HG02938 (cell line): Measurements from ENCODE around the gene CLNS1A.
"Not testable (repeated sequence)": the region's sequence is repeated elsewhere in the genome, so short reads cannot be mapped to it uniquely, and the experiment has no call there.

ENCODE experiments used
- ATAC-seq: cut with Tn5 transposase; IDR thresholded peaks from one replicate; pipeline ENCODE4 v1.9.1; 2021; ENCODE audit warnings: mild to moderate bottlenecking, moderate library complexity; ENCODE audit not compliant: unreplicated experiment

CLNS1A gene, protein sequence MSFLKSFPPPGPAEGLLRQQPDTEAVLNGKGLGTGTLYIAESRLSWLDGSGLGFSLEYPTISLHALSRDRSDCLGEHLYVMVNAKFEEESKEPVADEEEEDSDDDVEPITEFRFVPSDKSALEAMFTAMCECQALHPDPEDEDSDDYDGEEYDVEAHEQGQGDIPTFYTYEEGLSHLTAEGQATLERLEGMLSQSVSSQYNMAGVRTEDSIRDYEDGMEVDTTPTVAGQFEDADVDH

DNA sequence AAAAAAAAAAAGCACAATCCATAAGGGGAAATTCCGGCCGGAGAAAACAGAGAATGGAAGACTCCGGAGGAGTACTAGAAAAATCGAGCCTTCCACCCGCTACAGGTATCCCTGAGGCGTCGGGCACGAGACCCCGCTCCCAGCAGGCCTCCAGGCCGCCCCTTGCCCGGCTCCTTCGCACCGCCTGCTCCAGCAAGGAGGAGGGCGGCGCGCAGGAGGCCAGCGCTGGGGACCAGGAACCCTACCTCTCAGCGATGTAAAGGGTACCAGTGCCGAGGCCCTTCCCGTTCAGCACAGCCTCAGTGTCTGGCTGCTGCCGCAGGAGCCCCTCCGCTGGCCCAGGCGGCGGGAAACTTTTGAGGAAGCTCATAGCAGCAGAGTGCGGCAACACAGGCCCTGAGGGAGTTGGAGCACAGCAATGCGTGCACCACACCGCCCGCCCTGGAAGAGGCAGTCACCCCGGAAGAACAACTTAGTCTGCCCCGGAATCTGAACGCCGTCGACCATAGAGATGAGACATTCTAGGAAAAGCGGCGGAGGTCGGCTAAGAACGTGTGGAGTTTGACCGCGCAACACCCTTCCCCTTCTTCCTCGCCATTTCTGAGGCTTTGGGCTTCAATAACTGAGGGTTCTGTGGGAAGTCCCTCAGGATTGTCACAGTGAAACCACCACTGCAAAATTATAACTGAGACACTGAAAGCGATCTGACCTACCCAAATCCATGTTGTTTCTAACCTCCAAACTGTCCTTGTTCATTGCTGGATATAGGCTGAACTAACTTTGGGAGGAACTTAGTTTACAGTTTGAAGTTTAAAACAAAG lies at the start of gene CLNS1A:
CLNS1A (minus strand) TSS at position 450 of the 821 bp plus-strand sequence; CDS start at position 370, 80 bp downstream.
- ATAC-seq: peak; percentile 90

DNA sequence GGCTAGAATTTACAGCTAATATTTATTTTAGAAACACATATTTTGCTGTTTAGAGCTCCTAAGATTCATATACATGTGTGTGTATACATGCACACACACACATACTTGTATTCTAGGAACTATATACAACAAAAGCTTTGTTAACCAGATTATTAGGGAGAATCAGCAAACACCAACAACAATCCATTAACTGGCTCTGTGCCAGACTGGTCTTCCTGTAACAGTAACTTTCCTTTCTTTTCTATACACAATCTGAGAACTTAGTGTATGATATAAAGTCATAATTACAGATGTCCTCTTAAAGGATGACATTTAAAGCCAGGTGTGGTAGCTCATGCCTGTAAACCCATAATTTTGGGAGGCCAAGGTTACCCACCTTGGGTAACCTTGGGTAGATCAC lies 49.5 kb upstream of the CLNS1A start:
- no peak for ATAC-seq

DNA sequence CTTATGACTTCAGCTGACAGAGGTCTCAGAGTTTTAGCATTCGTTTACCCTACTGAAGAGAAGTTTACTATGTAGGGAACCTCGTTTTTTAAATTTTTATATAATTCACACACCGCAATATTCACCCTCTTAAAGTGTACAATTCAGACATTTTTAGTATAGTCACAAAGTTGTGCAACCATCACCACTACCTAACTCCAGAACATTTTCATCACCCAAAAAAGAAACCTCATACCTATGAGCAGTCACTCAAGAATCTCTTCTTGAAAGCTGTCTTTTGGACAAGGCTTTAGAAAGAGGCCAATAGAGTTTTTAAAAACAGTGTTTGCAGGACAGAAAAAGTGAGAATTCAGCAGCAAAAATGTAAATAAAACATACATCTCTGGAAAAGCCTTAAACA lies 39.5 kb upstream of the CLNS1A start:
- ATAC-seq: no peak

DNA sequence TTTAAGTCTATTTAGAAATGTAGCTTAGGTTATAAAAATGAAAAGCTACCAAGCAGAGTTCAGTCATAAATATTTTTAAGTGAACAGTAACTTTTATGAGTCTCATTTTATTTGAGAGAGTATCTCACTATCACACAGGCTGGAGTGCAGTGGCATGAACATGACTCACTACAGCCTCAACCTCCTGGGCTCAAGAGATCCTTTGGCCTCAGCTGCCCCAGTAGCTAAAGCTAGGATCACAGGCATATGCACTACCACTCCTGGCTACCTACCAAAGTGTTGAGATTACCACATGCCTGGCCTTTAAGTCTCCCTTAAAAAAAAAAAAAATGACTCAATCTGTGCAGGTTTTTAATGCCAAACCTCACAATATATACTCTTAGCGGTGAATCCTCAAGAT lies 34.7 kb upstream of the CLNS1A start:
- no peak for ATAC-seq

DNA sequence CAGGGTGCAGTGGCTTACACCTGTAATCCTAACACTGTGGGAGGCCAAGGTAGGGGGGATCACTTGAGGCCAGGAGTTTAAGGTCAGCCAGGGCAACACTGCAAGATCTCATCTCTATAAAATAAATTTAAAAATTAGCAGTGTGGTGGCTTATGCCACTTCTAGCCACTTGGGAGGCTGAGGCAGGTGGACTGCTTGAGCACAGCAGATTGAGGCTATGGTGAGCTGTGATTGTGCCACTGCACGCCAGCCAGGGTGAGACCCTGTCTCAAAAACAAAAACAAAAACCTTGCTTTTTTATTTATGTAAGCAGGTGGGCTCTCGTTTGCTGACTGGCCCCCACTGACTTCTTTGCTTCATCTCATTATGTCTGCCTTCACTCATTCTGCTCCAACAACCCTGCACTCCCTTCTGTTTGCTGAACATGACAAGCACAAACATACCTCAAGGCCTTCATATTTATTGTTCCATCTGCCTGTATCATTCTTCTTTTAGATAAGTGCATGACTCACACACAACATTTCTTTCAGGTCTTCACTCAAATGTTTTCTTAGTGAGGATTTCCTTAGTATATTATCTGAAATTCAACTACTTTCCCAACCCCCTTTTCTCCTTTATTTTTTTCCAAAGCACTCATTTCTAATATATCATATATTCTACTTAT lies 32.4 kb upstream of the CLNS1A start:
- no peak for ATAC-seq

DNA sequence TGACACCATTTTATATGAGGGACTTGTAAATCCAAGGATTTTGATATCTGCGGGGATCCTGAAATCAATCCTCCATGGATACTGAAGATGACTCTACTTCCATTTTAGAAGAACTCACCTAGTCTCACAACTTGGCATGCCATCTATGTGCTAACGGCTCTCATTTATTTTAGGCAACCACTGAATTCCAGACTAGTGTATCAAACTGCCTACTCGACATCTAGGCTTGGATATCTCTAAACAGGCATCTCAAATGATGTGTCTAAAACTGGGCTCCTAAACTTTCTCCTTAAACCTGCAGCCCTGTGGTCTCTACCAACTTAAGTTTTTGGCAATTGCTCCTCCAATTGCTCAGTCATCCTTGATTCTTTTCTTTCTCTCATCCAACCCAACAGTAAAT lies 31.2 kb upstream of the CLNS1A start:
- no peak for ATAC-seq

DNA sequence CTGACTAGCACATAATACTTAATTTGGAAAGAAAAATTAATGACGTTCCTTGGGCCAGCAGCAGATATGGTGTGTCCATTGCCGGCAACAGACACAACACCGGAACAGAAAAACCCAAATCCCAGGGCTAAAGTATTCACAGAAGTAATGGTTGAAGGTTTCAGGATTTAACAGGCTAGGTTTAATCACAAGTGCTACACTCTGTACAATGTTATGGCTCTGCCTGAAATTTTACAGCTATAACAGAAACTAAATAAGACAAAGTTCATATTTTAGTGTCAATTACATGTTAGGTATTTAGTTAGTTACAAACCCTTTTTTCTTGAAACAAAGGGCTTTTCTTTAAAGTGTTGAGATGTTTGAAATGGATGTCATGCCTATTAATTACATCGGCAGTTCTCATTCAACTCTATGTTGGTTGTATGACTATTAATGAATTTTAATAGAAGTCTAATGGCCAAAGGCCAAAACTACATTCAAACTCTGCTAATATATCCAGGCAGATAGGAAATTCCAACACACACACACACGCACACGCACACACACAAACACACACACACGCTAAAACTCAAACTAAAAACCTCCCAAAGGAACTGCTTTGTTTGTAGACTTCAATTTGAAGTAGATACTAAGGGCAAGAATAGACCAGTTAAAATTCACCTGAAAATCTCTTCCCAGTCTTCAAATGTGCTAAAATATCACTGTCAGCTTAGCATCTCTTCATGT lies 27.8 kb upstream of the CLNS1A start:
- no peak for ATAC-seq

DNA sequence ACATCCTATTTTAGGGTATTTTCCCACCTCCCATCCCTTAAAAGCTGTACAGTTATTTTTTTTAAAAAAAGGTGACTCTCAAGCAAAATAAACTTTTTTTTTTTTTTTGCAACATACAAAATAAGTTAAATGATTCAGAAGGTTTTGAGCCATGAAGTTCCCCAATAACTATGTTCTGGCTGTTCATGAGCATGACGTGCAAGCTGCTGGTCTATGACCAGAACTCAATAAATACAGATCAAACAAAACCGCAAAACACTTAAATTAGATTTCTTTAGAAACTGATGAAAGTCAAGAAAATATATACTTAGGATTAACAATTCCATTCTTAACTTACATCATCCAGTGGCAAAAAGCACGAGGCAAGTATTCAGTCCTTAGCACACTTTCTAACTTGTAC lies 24.1 kb upstream of the CLNS1A start:
- no peak for ATAC-seq

DNA sequence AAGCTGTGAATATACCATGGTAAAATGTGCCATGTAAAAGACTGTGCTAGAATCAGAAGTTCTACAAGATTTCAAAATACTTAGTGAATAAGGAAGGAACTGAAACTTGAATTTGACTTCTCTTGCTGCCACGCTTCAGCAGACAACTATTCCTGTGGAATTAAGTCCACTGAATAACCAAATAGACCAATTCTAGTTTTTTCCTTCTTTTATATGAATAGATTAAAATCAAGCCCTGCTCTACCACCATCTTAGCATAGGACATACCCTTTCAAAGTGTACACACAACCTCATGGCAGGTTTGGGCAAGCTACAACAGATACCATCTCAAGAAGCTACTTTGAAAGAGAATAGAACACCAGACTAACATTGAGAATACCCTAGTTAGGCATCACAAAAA lies 23.4 kb upstream of the CLNS1A start:
- no peak for ATAC-seq

DNA sequence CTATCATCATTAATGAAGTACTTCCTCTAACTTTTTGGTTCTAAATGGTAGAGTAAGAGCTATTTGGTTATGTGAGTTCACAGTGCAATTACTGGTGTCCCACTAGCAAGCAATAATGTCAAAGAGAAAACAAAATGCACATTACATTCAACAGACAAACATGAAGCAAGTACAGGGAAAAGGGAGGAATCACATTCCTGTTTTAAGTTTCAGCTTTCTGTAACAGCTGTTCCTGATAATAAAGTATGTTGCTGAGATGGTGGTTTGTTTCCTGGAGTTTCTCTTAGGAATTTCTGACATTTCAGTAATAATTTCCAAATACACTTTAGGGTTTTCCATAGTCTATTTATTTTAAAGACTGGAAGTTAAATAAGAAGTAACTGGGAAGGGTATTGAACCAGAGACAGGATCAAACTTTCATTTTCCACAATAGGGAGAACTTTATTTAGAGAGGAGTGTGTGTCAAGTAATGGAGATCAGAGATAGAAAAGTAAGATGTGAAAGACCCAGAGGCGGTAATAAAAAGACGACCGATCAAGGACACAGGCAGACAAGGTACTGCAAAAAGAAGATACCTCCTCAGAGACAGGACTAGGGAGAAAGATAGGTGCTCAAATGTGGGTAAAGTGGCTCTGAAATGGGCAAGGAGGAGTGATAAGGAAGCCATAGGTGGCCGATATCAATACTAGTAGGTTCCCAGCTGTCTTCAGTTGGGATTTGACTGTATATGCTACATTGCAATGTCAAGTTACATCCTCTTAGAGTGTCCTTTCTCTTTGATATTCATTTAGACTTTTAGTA lies 20.8 kb upstream of the CLNS1A start:
- no peak for ATAC-seq

DNA sequence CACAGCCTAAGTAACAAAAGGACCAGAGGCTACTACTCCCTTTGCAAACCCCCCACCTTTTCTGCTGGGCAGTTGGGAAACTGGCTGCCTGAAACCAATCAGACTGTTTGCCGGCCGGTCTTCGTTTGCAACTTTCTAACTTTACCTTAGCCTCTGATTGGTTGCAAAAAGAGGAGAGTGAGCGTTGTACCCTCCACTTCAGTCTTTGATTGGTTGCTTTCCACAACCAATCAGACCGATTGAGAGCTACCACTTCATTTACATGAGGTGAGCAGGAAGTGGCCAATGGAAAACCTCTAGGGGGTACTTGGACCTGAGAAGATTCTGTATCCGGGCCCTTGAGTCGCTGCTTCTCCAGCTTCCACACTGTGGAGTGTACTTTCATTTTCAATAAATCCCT lies 18.8 kb upstream of the CLNS1A start:
- no peak for ATAC-seq

DNA sequence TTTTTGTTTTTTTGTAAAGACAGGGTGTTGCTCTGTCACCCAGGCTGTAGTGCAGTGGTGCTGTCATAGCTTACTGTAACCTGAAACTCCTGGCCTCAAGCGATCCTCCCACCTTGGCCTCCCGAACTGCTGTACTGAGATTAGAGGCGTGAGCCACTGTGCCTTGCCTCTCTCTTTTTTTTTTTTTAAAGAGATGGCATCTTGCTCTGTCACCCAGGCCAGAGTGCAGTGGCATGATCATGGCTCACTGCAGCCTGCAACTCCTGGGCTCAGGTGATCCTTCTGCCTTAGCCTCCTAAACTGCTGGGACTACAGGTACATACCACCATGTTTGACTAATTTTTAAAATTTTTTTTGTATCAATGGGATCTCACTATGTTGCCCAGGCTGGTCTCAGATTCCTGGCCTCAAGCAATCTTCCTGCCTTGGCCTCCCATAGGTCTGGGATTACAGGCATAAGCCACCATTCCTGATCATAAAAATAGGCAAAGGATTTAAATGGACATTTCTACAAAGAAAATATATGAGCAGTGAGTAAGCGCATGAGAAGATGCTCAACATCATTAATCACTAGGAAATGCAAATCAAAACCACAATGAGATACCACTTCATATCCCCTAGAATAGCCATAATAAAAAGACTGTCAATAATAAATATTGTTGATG lies 17.3 kb upstream of the CLNS1A start:
- ATAC-seq: no peak

DNA sequence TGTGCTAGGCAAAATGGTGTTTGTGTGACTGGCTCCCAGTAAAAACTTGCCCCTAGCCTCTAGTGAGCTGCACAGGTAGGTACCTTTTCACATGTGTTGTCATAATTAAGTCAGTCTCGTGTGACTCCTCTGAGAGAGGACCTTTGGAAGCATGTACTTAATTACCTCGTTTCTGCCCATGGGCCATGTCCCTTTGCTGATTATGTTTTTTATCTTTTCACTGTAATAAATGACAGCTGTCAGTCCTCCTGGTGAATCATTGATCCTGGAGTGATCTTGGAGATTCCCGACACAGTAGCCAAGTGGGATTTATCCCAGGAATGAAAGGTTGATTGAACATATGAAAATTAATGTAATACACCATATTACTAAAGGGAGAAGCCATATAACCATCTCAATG lies 12.5 kb upstream of the CLNS1A start:
- ATAC-seq: no peak

DNA sequence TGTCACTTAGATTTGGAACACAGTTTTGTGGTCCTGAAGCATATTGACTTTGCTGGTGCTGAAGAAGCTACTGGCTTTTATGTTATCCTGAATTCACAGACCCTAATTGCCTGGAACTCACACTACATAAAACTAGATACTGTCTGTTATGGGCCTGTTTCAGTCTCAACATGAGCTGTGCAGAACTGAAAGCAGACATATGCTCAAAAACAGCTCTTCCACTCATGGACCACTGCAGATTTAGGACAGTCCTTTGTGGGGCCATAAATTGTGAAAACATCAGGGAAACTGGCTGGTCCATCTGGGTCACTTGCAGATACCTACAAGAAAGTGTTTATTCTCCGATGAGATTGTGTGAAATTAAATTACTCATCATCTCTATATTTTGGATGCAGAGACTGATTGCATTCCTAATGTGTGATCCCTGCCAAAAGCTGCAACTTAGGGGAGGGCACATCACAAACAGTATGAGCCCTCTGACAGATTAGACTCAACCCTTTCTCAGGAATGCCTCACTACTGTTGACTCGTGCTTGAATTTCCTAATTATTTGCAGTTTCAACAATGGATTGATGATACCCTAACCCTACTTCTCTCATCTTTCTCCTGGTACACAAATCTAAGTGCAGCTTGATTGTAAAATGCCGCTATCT lies 10.2 kb upstream of the CLNS1A start:
- no peak for ATAC-seq

DNA sequence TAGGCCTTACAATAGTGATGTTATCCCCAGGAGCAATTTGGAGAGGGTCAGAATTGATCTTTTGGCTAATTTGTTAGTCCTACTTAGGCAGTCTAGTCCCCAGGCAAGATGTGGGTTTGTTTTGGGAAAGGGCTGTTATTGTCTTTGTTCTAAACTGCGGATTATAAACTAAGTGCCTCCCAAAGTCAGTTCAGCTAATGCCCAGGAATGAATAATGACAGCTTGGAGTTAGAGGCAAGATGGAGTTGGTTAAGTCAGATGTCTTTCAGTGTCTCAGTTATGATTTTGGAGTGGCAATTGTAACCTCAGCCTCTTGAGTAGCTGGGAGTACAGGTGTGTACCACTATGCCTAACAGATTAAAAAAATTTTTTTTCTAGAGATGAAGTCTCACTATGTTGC lies 7.3 kb upstream of the CLNS1A start:
- ATAC-seq: no peak

DNA sequence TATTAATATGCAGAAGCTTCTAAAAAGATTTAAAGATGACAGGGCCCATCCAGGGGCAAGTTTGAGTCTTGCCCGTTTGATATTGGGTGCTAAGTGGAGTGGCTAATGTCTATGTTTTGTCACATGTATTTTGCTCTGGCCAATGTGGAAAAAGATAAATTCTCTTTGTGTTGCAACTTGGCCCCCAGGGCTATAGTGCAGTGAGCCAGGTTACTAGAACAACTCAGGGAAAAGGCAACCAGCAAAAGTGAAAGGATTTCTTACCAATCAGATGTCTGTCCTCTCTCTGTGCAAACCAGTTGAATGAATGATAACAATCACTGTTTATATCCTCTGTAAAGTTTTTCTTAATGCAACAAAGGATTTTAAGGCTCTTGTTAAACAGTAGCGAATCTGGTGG lies 4.6 kb upstream of the CLNS1A start:
- ATAC-seq: no peak

DNA sequence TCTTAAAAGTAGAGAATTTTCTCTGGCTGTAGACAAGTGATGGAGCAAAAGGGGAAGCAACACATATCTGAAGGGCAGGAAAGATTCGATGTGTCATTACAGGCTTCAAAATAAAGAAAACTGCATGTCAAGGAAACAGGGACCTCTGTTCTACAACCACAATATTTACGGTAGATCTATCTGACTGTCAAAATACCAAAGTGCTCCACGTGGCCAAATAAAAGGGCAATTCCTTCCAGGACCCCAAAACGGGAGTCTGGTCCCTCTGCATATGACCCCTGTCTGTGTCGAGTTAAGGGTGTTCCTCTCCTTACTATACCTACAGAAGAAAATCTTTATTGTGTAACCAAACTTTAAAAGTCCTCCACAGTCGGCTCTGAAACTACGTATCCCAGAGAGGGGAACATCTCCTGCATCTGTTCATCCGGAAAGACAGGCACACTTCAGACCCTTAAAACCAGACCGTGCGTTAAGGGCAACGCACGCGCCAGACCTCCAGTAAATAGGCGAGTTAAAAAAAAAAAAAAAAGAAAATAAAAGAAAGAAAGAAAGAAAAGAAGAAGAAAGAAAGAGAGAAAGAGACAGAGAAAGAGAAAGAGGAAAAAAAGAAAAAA lies 756 bp downstream of the CLNS1A start:
- no peak for ATAC-seq

DNA sequence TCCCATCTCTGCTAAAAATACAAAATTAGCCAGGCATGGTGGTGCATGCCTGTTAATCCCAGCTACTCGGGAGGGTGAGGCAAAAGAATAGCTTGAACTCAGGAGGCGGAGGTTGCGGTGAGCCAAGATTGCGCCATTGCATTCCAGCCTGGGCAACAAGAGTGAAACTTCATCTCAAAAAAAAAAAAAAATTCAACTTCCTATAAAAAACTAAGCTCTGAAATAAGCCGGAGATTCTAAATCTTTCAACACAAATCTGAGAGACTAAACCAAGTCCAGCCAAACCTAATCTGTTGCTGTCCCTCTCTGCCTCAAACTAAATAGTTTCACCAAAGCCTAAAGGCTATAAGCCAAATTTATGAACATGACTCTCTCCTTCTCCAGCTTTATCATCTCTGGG lies 3.7 kb downstream of the CLNS1A start:
- ATAC-seq: not testable (repeated sequence)

DNA sequence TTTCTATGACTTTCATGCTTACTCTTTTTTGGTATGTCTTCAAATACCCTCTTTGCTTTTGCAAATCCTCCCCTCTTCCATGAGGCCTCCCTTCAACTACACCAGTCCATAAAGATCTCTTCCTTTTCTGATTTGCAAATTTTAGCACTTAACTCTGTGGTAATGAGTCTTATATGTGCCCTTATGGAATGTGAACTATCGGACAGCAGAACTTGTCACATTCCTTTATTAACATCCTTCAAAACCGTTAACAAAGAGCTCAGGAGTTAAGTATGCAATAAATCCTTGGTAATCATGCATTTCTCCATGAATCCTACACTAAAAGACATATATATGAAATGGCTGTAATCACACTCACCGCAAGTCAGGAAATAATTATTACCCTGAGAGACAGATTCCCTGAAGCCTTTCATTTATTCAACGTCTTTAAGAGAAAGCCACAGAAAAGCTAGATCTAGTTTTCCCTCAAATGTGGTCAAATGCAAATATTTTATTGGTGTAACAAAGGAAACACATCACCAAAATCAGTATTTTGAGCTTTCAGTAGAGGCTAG lies 7.4 kb downstream of the CLNS1A start:
- ATAC-seq: no peak
